Neural progenitor cell (in vitro differentiated cells): ENCODE results near the gene FMN1. TPM values are rescaled to one million over a fixed set of nuclear protein-coding genes. Genes with fewer than 3 reads are reported as not detected.

Experiments used
- DNase-seq: peaks from one replicate; pipeline ENCODE4 v3.0.0-alpha.2; 2016; ENCODE audit warnings: low spot score
- H2AFZ ChIP-seq: fragments of 200-600 bp; sonication (generic); replicated peaks from 2 replicates; pipeline ENCODE4 v1.6.1; 2016; ENCODE audit warnings: antibody characterized with exemption
- H3F3A ChIP-seq: fragments of 200-600 bp; sonication (generic); 2 replicates; pipeline ENCODE4 v1.6.1; 2016; ENCODE audit warnings: antibody characterized with exemption, low read depth
- H3K27ac ChIP-seq: fragments of 200-600 bp; sonication (generic); 2 replicates; pipeline ENCODE4 v1.5.1; 2016; ENCODE audit warnings: mild to moderate bottlenecking
- H3K27me3 ChIP-seq: fragments of 200-600 bp; sonication (generic); 2 replicates; pipeline ENCODE4 v1.6.1; 2016; ENCODE audit warnings: mild to moderate bottlenecking, moderate library complexity
- H3K36me3 ChIP-seq: fragments of 200-600 bp; sonication (generic); 2 replicates; pipeline ENCODE4 v1.5.1; 2016
- H3K4me1 ChIP-seq: fragments of 200-600 bp; sonication (generic); 2 replicates; pipeline ENCODE4 v1.6.1; 2016; ENCODE audit warnings: mixed run types
- H3K4me2 ChIP-seq: fragments of 200-600 bp; sonication (generic); 2 replicates; pipeline ENCODE4 v1.6.1; 2016
- H3K4me3 ChIP-seq: fragments of 200-600 bp; sonication (generic); 2 replicates; pipeline ENCODE4 v1.5.1; 2016
- H3K79me2 ChIP-seq: fragments of 200-600 bp; sonication (generic); 2 replicates; pipeline ENCODE4 v1.6.1; 2016; ENCODE audit warnings: low read depth
- H3K9ac ChIP-seq: fragments of 200-600 bp; sonication (generic); 2 replicates; pipeline ENCODE4 v1.6.1; 2016
- H3K9me3 ChIP-seq: fragments of 200-600 bp; sonication (generic); 2 replicates; pipeline ENCODE4 v1.5.1; 2016; ENCODE audit warnings: low read depth
- H4K20me1 ChIP-seq: fragments of 200-600 bp; sonication (generic); 2 replicates; pipeline ENCODE4 v1.6.1; 2016; ENCODE audit warnings: low read depth
- H3K27ac Mint-ChIP-seq: 3 replicates; pipeline ENCODE4 v1.8.0; 2021; ENCODE audit warnings: mixed read lengths
- H3K27me3 Mint-ChIP-seq: 2 replicates; pipeline ENCODE4 v1.8.0; 2022; ENCODE audit warnings: low read depth, mild to moderate bottlenecking, inconsistent platforms, moderate library complexity, mixed read lengths; ENCODE audit not compliant: insufficient read depth
- H3K36me3 Mint-ChIP-seq: 3 replicates; pipeline ENCODE4 v1.8.0; 2021; ENCODE audit warnings: mixed read lengths
- H3K4me1 Mint-ChIP-seq: 3 replicates; pipeline ENCODE4 v1.8.0; 2021; ENCODE audit warnings: mixed read lengths
- H3K4me3 Mint-ChIP-seq: 3 replicates; pipeline ENCODE4 v1.8.0; 2021; ENCODE audit warnings: mild to moderate bottlenecking, moderate library complexity, mixed read lengths
- H3K9me3 Mint-ChIP-seq: 3 replicates; pipeline ENCODE4 v1.8.0; 2020; ENCODE audit warnings: mixed read lengths
- EZH2 ChIP-seq: fragments of 200-600 bp; sonication (generic); IDR thresholded peaks from 2 replicates; pipeline ENCODE4 v1.6.1; 2017; ENCODE audit warnings: antibody characterized with exemption, mild to moderate bottlenecking, moderate library complexity
- EZH2phosphoT487 ChIP-seq: fragments of 200-600 bp; sonication (generic); IDR thresholded peaks from 2 replicates; pipeline ENCODE4 v1.6.1; 2017; ENCODE audit warnings: antibody characterized with exemption
- total RNA-seq: library from RNA; depleted of rRNA; stranded (reverse); fragments of >200 nt; gene quantifications from 2 replicates; pipeline ENCODE4 v1.2.3, GENCODE V29; 2015; ENCODE audit warnings: low replicate concordance
- TF ChIP-seq, protein P1 (sequence below): fragments of 200-600 bp; sonication (generic); IDR thresholded peaks from 2 replicates; pipeline ENCODE4 v1.5.1; 2017; ENCODE audit warnings: antibody characterized with exemption, mild to moderate bottlenecking

The FMN1 gene
- total RNA-seq, 1 donor from 2014 or later = 5.7 TPM

- H3K79me2 ChIP-seq = no peaks in the 10 kb centered on the region
- Mint-ChIP-seq H3K27me3 (peaks cover 6% of the 10 kb centered on the region), H3K4me3 (no peak overlapping the region), H3K4me1 (peaks cover 22% of the 10 kb centered on the region), H3K36me3 (no peaks in the 10 kb centered on the region), H3K9me3 (no peaks in the 10 kb centered on the region), H3K27ac (no peak overlapping the region)
- TF ChIP-seq EZH2 (no peak), EZH2phosphoT487 (no peak)
- TF ChIP-seq, protein P1, sequence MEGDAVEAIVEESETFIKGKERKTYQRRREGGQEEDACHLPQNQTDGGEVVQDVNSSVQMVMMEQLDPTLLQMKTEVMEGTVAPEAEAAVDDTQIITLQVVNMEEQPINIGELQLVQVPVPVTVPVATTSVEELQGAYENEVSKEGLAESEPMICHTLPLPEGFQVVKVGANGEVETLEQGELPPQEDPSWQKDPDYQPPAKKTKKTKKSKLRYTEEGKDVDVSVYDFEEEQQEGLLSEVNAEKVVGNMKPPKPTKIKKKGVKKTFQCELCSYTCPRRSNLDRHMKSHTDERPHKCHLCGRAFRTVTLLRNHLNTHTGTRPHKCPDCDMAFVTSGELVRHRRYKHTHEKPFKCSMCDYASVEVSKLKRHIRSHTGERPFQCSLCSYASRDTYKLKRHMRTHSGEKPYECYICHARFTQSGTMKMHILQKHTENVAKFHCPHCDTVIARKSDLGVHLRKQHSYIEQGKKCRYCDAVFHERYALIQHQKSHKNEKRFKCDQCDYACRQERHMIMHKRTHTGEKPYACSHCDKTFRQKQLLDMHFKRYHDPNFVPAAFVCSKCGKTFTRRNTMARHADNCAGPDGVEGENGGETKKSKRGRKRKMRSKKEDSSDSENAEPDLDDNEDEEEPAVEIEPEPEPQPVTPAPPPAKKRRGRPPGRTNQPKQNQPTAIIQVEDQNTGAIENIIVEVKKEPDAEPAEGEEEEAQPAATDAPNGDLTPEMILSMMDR = no peak
- peaks cover 38% of the 10 kb centered on the region for H3K4me1 ChIP-seq
- H4K20me1 ChIP-seq = no peaks in the 10 kb centered on the region
- H3K27ac ChIP-seq = no peak overlapping the region
- H3K4me2 ChIP-seq = no peak overlapping the region
- no peaks in the 10 kb centered on the region for H3K9me3 ChIP-seq
- H3K4me3 ChIP-seq = no peak overlapping the region
- peak overlapping the region; percentile 6 for H2AFZ ChIP-seq
- no peaks in the 10 kb centered on the region for H3K27me3 ChIP-seq
- H3K36me3 ChIP-seq = no peaks in the 10 kb centered on the region
- no peak overlapping the region for H3K9ac ChIP-seq
- peaks cover 7% of the 10 kb centered on the region for H3F3A ChIP-seq
- no peak for DNase-seq
Measured at GRCh38 chr15:32909431-32909830, 285.1 kb downstream of the FMN1 start.

GRCh38 chr15:32908872-32909271 is 285.6 kb downstream of the FMN1 start:
- no peak overlapping the region for H3K27ac ChIP-seq
- H3F3A ChIP-seq = peaks cover 7% of the 10 kb centered on the region
- H3K79me2 ChIP-seq = no peaks in the 10 kb centered on the region
- DNase-seq = no peak
- Mint-ChIP-seq H3K9me3 (peaks cover 2% of the 10 kb centered on the region), H3K4me3 (no peak overlapping the region), H3K36me3 (peaks cover 2% of the 10 kb centered on the region), H3K27me3 (peaks cover 6% of the 10 kb centered on the region), H3K4me1 (peaks cover 22% of the 10 kb centered on the region), H3K27ac (no peak overlapping the region)
- no peak for TF ChIP-seq EZH2
- TF ChIP-seq EZH2phosphoT487 = no peak
- TF ChIP-seq, protein P1 = no peak
- H4K20me1 ChIP-seq = no peaks in the 10 kb centered on the region
- H3K36me3 ChIP-seq = no peaks in the 10 kb centered on the region
- H3K4me1 ChIP-seq = peaks cover 38% of the 10 kb centered on the region
- H3K27me3 ChIP-seq = no peaks in the 10 kb centered on the region
- peak overlapping the region; percentile 6 for H2AFZ ChIP-seq
- H3K9ac ChIP-seq = no peak overlapping the region
- H3K9me3 ChIP-seq = no peaks in the 10 kb centered on the region
- no peak overlapping the region for H3K4me2 ChIP-seq
- no peak overlapping the region for H3K4me3 ChIP-seq

- Histone ChIP-seq H3K4me2 (peak overlapping the region; percentile 9), H3K9me3 (no peaks in the 10 kb centered on the region), H3K79me2 (no peaks in the 10 kb centered on the region), H3K36me3 (no peaks in the 10 kb centered on the region), H3K27me3 (no peaks in the 10 kb centered on the region), H3K9ac (no peak overlapping the region), H2AFZ (peak overlapping the region; percentile 26), H4K20me1 (no peaks in the 10 kb centered on the region), H3K4me1 (peaks cover 38% of the 10 kb centered on the region), H3K4me3 (no peak overlapping the region), H3K27ac (no peak overlapping the region), H3F3A (peaks cover 7% of the 10 kb centered on the region)
- no peak overlapping the region for H3K4me3 Mint-ChIP-seq
- H3K9me3 Mint-ChIP-seq = peaks cover 2% of the 10 kb centered on the region
- peaks cover 3% of the 10 kb centered on the region for H3K27me3 Mint-ChIP-seq
- no peak for DNase-seq
- peaks cover 2% of the 10 kb centered on the region for H3K36me3 Mint-ChIP-seq
- TF ChIP-seq, protein P1 = no peak
- no peak for TF ChIP-seq EZH2
- TF ChIP-seq EZH2phosphoT487 = no peak
- H3K27ac Mint-ChIP-seq = no peak overlapping the region
- H3K4me1 Mint-ChIP-seq = peaks cover 22% of the 10 kb centered on the region
Measured at GRCh38 chr15:32908135-32908801, 286.2 kb downstream of the FMN1 start.
